Keratinocyte (primary cell): ENCODE measurements around the gene RAET1E. TPM values are rescaled to one million over a fixed set of nuclear protein-coding genes. Genes with fewer than 3 reads are reported as not detected.

Source experiments
- DNase-seq: peaks from one replicate; pipeline ENCODE4 v3.0.0-alpha.2; 2011; ENCODE audit warnings: low read depth, missing footprints, low spot score
- FAIRE-seq: peaks from 2 replicates; lab custom pipeline; 2011; peaks lifted over from hg19 to GRCh38; lab: Jason Lieb, UNC
- H2AFZ ChIP-seq: 2 replicates; pipeline ENCODE4 v1.6.0; 2012; ENCODE audit warnings: low read length, control low read depth, inconsistent platforms; ENCODE audit not compliant: control insufficient read depth
- H3K27ac ChIP-seq: 2 replicates; pipeline ENCODE4 v1.5.1; 2011; ENCODE audit warnings: low read length; ENCODE audit not compliant: control insufficient read depth, insufficient read depth
- H3K27me3 ChIP-seq: 3 replicates; pipeline ENCODE4 v1.6.0; 2011; ENCODE audit warnings: low read length; ENCODE audit not compliant: control insufficient read depth, insufficient read depth; ENCODE audit errors: extremely low read depth
- H3K36me3 ChIP-seq, 2 experiments: 2 replicates in 1 of 2; 3 replicates in 1 of 2; pipeline ENCODE4 v1.5.1; 2011; ENCODE audit warnings: low read length in 2 of 2, mild to moderate bottlenecking in 1 of 2; ENCODE audit not compliant: control insufficient read depth in 2 of 2, insufficient read depth in 2 of 2; ENCODE audit errors: extremely low read depth in 1 of 2
- H3K4me1 ChIP-seq: 3 replicates; pipeline ENCODE4 v1.5.1; 2011; ENCODE audit warnings: low read length; ENCODE audit not compliant: control insufficient read depth, insufficient read depth; ENCODE audit errors: extremely low read depth
- H3K4me2 ChIP-seq: 3 replicates; pipeline ENCODE4 v1.6.0; 2011; ENCODE audit warnings: low read depth, low read length; ENCODE audit not compliant: control insufficient read depth, insufficient read depth; ENCODE audit errors: extremely low read depth
- H3K4me3 ChIP-seq, 3 experiments: fragments of 200-600 bp in 1 of 3; sonication (generic) in 1 of 3; 2 replicates in 2 of 3; 3 replicates in 1 of 3; pipeline ENCODE4 v1.5.1; 2011 to 2016; ENCODE audit warnings: low read length in 3 of 3, mild to moderate bottlenecking in 3 of 3, control low read depth in 2 of 3, inconsistent platforms in 1 of 3, low read depth in 1 of 3, mixed read lengths in 1 of 3, mixed run types in 1 of 3, moderate library complexity in 1 of 3; ENCODE audit not compliant: control insufficient read depth in 2 of 3, insufficient read depth in 2 of 3; ENCODE audit errors: extremely low read depth in 1 of 3
- H3K79me2 ChIP-seq: 2 replicates; pipeline ENCODE4 v1.6.0; 2012; ENCODE audit warnings: low read length; ENCODE audit not compliant: control insufficient read depth, insufficient read depth
- H3K9ac ChIP-seq: 3 replicates; pipeline ENCODE4 v1.6.0; 2011; ENCODE audit warnings: low read length; ENCODE audit not compliant: control insufficient read depth, insufficient read depth; ENCODE audit errors: extremely low read depth
- H3K9me1 ChIP-seq: 3 replicates; pipeline ENCODE4 v1.6.0; 2011; ENCODE audit warnings: low read length; ENCODE audit not compliant: control insufficient read depth, insufficient read depth; ENCODE audit errors: extremely low read depth
- H3K9me3 ChIP-seq: 2 replicates; pipeline ENCODE4 v1.5.1; 2012; ENCODE audit warnings: low read depth, low read length; ENCODE audit not compliant: control insufficient read depth
- H4K20me1 ChIP-seq: 3 replicates; pipeline ENCODE4 v1.6.0; 2011; ENCODE audit warnings: low read length; ENCODE audit not compliant: control insufficient read depth, insufficient read depth; ENCODE audit errors: extremely low read depth
- EZH2 ChIP-seq: IDR thresholded peaks from one replicate; pipeline ENCODE4 v1.6.1; 2012; ENCODE audit warnings: inconsistent platforms, mild to moderate bottlenecking, low read length, moderate library complexity
- dilution Hi-C: fragments of 300-500 bp; cut with MboI; formaldehyde crosslinking; loops from one replicate; pipeline ENCODE4 v1.7.0; 2020; ENCODE audit warnings: low sequenced_read_pairs; ENCODE audit not compliant: extremely low pct_ligation_motif_present
- polyA plus RNA-seq, 5 experiments: library from polyadenylated mRNA; depleted of rRNA in 3 of 5; stranded (reverse) in 3 of 5; stranded (forward) in 1 of 5; unstranded in 1 of 5; fragments of >200 nt; gene quantifications; 1 replicate in 1 of 5; 2 replicates in 3 of 5; 3 replicates in 1 of 5; pipeline versions ENCODE4 v1.2.1 to v1.2.3, GENCODE V29; 2011 to 2012; ENCODE audit warnings: missing spikeins in 2 of 5, low read depth in 1 of 5, low replicate concordance in 1 of 5
- TF ChIP-seq, protein P1 (sequence below), 3 experiments: IDR thresholded peaks in 1 of 3; conservative IDR thresholded peaks in 1 of 3; optimal IDR thresholded peaks in 1 of 3; 2 replicates in 2 of 3; 3 replicates in 1 of 3; pipeline versions ENCODE3 to v1.5.1; 2011; ENCODE audit warnings: low read length in 3 of 3, mild to moderate bottlenecking in 3 of 3, moderate library complexity in 2 of 3, control low read depth in 1 of 3, inconsistent platforms in 1 of 3; ENCODE audit not compliant: insufficient read depth in 2 of 3; ENCODE audit errors: extremely low read depth in 1 of 3

RAET1E gene
- polyA plus RNA-seq, 1 donor (not counting 4 experiments of a cell fraction or from before 2014, with no cell fraction given): 14.0 TPM

- no peaks in the 10 kb centered on the region for H3K9me3 ChIP-seq
- H3K4me3 ChIP-seq: no peak overlapping the region
- no peak for FAIRE-seq
- H3K79me2 ChIP-seq: no peaks in the 10 kb centered on the region
- no peak for DNase-seq
- no peak for TF ChIP-seq EZH2
- TF ChIP-seq, protein P1, sequence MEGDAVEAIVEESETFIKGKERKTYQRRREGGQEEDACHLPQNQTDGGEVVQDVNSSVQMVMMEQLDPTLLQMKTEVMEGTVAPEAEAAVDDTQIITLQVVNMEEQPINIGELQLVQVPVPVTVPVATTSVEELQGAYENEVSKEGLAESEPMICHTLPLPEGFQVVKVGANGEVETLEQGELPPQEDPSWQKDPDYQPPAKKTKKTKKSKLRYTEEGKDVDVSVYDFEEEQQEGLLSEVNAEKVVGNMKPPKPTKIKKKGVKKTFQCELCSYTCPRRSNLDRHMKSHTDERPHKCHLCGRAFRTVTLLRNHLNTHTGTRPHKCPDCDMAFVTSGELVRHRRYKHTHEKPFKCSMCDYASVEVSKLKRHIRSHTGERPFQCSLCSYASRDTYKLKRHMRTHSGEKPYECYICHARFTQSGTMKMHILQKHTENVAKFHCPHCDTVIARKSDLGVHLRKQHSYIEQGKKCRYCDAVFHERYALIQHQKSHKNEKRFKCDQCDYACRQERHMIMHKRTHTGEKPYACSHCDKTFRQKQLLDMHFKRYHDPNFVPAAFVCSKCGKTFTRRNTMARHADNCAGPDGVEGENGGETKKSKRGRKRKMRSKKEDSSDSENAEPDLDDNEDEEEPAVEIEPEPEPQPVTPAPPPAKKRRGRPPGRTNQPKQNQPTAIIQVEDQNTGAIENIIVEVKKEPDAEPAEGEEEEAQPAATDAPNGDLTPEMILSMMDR (optimal IDR thresholded peaks at IDR 0.05 in 1 of 3, IDR thresholded peaks at IDR 0.05 in 1 of 3, conservative IDR thresholded peaks at IDR 0.05 in 1 of 3; ENCODE audit: extremely low read depth in 1 of 3, insufficient read depth in 2 of 3, low read length in 3 of 3): no peak
- no peaks in the 10 kb centered on the region for H3K9me1 ChIP-seq
- peaks cover 18% of the 10 kb centered on the region for H3K4me1 ChIP-seq
- no peaks in the 10 kb centered on the region for H4K20me1 ChIP-seq
- H3K27me3 ChIP-seq: peaks cover 10% of the 10 kb centered on the region
- no peaks in the 10 kb centered on the region for H3K36me3 ChIP-seq
- no peak overlapping the region for H3K27ac ChIP-seq
- dilution Hi-C loops: no loop called here
- peak overlapping the region; percentile 81 for H3K4me2 ChIP-seq
- H2AFZ ChIP-seq: peak overlapping the region; percentile 78
- no peak overlapping the region for H3K9ac ChIP-seq
These were observed 27.0 kb upstream of the RAET1E start for GRCh38 chr6:149924933-149925252.

DNA sequence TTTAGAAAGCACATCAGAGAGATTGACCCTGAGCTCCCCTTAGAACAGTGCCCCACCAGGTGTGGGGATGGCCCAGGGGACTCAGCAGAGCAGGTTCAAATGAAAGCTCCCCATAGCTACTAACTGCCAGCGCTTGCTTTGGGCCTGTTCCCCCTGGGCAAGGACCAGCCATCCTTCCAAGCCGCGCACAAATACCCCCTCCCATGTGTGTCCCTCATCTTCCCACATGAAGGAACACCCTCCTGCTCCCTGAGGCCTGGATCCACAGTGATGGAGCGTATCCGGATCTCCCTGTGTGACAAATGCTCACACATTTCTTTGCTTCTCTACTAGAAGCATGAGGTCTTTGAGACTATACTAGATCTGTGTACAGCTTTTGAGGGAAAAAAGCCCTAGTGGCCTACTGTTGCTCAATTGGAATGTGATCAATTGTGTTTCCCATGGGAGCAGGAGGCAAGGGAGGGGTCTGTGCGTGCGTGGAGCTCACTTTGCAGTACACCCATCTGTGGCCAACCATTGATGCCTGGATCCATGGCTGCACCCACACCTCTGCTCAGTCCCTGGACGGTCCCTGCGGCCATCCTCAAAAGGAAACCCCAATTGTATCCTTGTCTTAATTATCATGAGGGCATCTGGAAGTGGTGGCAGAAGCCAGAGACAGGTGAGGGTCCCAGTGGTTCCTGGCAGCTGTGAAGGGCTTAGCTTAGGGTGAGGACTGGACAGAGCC lies 26.5 kb upstream of the RAET1E start:
- dilution Hi-C loops: no loop called here
- Histone ChIP-seq H3K4me1 (peaks cover 18% of the 10 kb centered on the region), H3K4me3 (no peak overlapping the region), H3K27ac (no peak overlapping the region), H3K9me3 (no peaks in the 10 kb centered on the region), H3K4me2 (no peak overlapping the region), H3K79me2 (no peaks in the 10 kb centered on the region), H4K20me1 (no peaks in the 10 kb centered on the region), H3K9me1 (no peaks in the 10 kb centered on the region), H3K9ac (no peak overlapping the region), H3K36me3 (peaks cover 0 to 1% of the 10 kb centered on the region in 2 experiments), H2AFZ (no peak overlapping the region), H3K27me3 (peaks cover 6% of the 10 kb centered on the region)
- no peak for FAIRE-seq
- no peak for TF ChIP-seq EZH2
- TF ChIP-seq, protein P1 (optimal IDR thresholded peaks at IDR 0.05 in 1 of 3, IDR thresholded peaks at IDR 0.05 in 1 of 3, conservative IDR thresholded peaks at IDR 0.05 in 1 of 3; ENCODE audit: extremely low read depth in 1 of 3, insufficient read depth in 2 of 3, low read length in 3 of 3): no peak
- DNase-seq: no peak
